G401.6 (cell line): ENCODE data around the gene STARD10.
"Not testable (repeated sequence)": the region's sequence is repeated elsewhere in the genome, so short reads cannot be mapped to it uniquely, and the experiment has no call there.

Experiments
- FAIRE-seq: peaks from 2 replicates; lab custom pipeline; 2012; peaks lifted over from hg19 to GRCh38; lab: Jason Lieb, UNC

Gene STARD10

DNA sequence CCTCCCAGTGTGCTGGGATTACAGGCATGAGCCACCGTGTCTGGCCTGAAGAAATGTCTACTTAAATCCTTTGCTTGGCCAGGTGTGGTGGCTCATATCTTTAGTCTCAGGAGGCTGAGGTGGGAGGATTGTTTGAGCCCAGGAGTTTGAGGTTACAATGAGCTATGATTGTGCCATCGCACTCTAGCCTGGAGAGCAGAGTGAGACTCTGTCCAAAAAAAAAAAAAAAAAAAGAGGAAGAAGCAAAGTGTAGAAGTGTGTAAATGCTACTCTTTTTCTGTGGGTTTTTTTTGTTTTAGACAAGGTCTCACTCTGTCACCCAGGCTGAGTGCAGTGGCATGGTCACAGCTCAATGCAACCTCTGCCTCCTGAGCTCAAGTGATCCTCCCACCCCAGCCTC, 13.9 kb upstream of the STARD10 start:
- FAIRE-seq: no peak

DNA sequence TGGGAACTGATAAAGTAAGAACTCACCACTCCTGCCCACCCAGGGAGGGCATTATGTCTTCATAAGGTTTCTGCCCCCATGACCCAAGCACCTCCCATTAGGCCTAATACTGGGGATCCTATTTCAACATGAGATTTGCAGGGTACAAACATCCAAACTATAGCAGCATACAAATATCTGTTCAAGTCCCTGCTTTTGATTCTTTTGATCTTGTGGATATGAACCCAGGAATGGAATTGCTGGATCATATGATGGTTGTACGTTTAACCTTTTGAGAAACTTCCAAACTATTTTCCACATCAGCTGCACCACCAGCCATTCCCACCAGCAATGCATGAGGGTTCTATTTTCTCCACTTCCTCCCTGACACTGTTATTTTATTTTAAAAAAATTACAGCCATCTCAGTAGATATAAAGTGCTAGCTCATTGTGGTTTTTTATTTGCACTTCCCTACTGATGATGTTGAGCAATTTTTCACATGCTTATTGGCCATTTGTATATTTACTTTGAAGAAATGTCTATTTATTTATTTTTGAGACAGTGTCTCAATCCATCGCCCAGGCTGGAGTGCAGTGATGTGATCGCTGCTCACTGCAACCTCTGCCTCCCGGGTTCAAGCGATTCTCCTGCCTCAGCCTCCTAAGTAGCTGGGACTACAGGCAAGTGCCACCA, 13.3 kb upstream of the STARD10 start:
- no peak for FAIRE-seq

DNA sequence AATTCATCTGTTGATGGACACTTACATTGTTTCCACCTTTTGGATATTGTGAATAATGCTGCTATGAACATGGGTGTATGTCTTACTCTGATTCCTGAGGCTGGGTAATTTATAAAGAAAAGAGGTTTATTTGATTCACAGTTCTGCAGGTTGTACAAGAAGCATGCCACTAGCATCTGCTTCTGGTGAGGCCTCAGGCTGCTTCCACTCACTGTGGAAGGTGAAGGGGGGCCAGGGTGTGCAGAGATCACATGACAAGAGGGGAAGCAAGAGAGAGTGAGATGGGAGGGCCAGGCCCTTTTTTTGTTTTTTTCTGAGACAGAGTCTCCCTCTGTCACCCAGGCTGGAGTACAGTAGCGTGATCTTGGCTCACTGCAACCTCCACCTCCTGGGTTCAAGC, 12.5 kb upstream of the STARD10 start:
- FAIRE-seq: not testable (repeated sequence)

DNA sequence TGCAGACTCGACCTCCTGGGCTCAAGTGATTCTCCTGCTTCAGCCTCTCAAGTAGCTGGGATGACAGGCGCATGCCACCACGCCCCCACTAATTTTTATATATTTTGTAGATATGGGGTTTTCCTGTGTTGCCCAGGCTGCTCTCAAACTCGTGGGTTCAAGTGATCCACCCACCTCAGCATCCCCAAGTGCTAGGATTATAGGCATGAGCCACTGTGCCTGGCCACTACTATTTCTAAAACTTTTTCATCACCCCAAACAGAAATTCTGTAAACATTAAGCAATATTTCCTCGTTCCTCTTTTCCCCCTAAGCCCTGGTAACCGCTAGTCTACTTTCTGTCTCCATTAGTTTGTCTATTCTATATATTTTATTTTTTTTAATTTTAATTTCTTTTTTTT, 11.4 kb upstream of the STARD10 start:
- FAIRE-seq: no peak

DNA sequence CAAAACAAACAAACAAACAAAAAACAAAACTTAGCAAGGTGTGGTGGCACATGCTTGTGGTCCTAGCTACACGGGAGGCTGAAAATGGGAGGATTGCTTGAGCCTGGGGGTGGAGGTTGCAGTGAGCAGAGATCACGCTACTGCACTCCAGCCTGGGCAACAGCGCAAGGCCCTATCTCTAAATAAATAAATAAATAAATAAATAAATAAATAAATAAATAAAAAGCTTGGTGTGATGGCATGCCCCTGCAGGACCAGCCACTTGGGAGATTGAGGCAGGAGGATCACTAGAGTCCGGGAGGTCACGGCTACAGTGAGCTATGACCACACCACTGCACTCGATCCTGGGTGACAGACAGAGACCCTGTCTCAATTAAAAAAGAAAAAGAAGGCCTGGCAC, 9.0 kb upstream of the STARD10 start:
- FAIRE-seq: no peak

DNA sequence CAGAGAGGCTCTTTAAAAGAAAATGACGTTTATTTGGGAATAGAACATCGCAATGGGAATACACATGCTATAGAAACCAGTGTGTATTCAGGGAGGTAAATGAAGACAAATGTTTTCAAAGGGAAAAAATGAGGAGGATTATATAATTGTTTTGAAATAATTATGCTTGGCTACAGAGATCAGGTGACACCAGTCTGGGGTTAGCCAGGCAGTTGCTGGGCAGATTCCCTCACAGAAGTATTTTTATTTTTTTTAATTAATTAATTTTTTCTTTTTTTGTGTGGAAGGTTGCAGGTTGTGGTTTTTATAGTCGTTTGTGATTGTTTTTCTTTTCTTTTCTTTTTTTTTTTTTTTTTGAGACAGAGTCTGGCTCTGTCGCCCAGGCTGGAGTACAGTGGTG, 5.6 kb upstream of the STARD10 start:
- FAIRE-seq: no peak

DNA sequence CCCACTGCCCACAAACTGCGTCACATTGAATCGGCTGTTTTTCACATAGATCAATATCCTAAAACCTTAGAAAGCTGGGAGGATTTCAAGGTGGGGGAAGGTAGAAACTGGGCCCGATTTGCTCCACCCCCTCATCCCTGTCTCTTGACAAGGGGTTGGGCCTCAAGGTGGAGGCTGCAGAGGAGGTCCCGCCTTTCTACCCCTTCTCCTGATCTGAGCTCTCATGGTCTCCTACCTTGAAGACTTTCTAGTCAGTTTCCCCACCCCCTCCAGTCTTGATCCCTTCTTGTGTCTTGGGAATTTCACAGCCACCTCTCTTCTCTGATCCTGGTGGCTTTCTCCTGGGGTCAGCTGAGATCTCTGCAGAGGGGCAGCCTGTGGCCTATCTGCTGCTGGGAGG, 4.5 kb upstream of the STARD10 start:
- no peak for FAIRE-seq

DNA sequence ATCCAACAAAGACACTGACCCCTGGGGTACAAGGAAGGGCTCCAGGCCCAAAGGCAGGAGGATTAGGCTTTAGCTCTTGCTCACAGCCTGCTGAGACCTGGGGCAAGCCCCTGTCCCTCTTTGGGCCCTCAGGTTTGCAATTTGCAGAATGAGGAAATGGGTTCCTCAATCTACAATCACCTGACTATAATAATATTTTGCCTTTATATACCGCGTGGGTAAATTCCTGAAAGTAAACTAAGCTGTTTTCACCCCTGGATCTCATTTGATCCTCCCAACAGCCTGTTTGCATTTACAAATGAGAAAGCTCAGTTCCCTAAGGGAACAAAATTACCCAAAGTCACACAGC, 797 bp downstream of the STARD10 start:
- FAIRE-seq: no peak

DNA sequence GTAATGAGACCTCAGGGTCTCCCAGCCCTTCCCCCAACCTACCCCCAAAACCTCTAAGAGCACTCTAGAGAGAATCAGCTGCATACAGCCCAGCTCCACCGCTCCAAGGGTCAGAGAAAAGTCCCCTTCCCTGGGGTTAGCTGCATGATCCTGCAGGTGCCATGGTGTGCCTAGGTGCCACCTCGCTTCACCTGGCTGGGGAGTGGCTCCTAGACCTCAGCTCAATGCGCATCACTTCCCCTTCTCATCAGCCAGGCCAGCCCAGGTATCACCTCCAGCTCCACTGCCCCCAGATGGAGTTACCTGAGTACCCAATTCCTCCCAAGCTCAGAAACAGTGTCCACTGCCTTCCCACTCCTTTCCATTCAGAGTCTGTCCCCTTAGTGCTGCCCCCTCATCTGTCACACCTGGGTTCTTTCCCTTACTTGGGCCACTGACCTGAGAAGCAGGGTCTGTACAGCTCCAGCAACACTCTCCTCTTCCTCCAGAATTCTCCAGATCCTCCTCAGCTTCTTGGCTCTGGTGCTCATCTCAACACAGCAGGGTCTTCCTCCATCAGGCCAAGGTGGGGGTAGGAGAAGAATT, 1.3 kb downstream of the STARD10 start:
- no peak for FAIRE-seq

DNA sequence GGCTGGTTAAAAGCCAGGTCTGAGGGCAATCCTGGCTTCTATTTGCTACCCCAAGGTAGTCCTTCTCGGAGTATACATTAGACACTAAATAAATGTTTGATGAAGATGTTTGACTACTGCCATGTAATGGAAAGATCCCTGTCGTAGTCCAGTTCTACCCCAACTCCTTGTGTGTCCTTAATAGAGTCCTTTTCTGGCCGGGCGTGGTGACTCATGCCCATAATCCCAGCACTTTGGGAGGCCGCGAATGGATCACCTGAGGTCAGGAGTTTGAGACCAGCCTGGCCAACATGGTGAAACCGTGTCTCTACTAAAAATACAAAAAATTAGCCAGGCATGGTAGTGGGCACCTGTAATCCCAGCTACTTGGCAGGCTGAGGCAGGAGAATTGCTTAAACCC, 2.6 kb downstream of the STARD10 start:
- FAIRE-seq: not testable (repeated sequence)

DNA sequence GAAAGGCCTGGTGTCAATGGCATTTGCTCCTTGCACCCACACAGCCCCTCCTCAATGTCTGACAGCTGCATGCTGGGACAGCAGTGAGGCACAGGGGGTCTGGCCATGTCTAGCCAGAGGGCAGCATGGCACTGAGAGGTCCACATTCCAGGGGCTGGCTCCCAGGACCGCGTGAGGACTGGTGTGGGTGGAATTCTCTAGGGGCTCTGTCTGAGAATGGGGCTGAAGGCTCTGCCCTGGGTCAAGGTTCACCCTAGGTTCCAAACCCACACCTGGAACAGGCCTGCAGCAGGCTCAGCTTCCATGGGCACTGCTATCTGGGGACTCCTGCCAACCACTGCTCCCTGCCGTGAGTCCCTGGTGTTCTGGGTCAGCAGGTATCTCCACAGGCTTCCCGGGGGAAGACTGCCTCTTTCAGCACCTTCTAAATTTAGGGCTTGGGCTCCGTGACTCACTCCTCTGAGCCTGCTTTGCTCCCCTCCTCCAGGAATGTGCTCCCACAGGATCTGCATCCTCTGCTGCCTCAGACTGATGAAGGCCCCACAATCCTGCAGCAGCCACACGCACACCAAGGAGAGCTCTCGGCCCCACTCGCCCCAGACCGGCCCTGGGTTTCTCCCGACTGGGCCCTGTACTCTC, 4.2 kb downstream of the STARD10 start:
- FAIRE-seq: no peak

DNA sequence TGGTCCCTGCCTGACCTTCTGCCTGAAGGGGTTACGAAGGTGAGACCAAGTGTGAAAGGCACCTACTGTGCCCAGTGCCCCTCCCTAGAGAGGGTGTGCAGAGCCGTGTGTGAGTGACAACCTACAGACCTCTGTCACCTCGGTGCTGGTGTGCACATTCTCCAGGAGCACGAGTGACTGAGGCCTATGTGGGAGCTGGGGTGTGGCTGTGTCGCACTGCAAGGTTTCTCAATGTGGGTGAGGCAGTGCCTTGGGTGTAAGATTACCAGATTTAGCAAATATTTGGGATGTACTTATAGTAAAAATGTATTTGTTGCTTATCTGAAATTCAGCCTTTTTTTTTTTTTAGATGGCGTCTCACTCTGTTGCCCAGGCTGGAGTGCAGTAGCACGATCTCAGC, 5.6 kb downstream of the STARD10 start:
- FAIRE-seq: no peak

DNA sequence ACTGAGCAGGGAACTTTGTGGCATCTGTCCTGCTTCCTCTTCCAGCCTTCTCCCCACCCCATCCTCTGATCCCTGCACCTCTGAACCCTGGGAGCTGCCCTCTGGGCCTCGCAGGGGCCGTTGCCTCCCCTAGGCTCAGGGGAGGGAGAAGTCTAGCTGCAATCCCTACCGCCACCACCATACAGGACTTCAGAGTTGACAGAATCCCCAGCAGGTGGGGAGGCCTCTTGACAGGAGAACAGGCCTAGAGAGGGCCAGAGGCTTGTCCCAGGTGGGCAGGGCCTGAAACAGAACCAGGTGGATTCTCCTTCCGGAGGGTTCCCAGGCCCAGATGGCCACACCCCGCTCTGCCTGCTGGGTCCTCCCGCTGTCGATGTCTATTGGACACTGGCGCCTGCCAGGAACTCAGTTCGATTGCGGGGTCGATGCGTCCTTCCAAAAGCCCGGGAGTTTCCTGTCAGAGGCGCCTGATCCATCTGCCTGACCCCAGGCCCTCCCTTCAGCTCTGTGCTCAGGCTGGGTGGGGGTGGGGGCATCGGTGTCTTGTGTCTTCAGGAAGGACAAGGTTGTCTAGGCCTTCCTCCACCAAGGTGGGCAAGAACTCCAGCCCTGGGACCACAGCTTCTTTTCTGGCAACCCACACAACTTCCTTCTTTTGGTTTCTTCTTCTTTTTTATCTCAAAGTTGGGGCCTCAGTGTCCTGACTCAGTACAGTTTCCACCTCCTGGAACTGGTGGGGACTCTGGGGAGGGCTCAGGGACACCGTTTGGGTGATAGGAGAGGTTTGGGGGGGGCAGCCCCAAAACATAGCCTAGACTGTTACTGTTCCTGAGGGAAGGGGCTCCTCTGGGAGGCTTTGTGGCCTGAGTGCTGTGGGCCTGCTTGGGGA, 6.4 kb downstream of the STARD10 start:
- FAIRE-seq: no peak

DNA sequence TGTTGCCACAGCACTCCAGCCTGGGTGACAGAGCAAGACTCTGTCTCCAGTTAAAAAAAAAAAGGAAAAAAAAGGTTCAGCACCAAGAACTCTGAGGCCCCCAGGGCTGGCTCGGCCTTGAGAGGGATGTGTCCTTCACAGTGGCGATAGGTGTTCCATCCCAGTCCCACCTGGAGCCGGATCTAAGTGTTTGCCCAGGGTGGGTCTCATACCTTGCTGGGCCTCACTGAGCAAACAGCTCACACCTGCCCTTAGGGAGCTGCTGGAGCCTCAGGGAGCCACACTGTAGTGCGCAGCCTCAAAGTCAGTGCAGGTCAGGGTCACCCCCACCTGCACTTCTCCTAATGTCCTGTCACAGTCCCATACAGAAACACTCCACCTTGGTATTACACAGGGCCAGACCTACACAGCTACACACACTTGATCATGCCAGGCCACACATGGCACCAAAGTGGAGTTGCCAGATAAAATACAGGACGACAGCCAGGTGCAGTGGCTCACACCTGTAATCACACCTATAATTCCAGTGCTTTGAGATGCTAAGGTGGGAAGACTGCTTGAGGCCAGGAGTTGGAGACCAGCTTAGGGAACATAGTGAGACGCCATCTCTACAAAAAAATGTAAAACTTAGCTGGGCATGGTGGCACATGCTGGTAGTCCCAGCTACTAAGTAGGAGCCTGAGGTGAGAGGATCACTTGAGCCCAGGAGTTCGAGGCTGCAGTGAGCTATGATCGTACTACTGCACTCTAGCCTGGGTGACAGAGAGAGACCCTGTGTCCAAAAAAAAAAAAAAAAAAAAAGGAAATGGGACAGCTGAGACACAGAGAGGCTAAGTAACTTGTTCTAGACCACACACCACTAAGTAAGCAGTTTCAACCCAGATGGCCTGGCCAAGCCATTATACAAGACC, 7.3 kb downstream of the STARD10 start:
- FAIRE-seq: no peak

DNA sequence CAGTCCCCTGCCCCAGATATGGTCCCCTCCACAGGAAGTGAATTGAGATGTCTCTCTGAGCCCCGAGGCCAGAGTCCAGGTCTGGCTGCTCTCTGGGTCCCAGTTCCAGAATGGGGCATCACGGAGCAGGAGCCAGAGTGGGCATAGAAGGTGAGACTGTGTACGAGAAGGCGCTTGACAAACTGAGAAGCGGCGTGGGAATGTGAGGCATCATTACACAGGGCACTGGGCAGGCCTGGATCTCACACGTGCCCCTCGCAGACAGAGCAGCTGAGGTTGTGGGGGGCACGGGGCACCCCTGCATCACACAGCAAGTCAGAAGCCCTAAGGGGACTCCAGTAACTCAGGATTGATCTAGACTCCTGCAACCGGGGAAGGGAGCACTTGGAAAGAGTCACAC, 9.2 kb downstream of the STARD10 start:
- FAIRE-seq: no peak

DNA sequence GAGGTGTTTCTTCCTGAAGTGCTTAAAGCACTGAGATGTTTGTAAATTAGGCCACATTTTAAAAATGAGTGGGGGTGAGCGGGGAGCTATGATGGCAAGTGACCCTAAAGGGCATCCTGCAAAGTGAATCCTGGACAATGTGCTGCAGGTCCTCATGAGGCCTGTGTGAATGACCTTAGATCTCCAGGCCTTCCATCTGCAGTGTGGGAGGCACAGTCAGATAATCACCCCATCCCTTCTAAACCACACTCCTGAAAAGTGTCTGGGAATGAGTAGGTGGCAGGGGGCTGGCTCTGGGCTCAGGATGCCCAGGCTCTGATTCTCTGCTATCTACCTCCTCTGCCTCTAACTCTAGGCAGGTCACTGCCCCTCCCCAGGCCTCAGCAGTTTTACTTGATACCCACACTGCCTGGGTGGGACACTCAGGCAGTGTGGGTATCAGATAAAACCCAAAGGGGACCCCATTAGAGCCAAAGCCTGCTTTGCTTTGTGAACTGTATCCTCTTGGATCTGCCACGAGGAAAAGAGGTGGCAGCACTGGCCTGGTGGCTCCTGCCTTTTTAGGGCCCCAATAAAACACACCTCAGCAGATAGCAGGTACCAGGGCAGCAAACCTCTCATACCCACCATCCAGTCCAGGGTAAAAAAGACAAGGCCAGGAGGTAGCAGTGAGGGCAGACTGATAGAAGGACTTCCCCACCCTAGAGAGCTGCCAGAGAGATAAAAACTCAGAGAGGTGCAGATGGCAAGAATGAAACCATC, 10.5 kb downstream of the STARD10 start:
- no peak for FAIRE-seq

DNA sequence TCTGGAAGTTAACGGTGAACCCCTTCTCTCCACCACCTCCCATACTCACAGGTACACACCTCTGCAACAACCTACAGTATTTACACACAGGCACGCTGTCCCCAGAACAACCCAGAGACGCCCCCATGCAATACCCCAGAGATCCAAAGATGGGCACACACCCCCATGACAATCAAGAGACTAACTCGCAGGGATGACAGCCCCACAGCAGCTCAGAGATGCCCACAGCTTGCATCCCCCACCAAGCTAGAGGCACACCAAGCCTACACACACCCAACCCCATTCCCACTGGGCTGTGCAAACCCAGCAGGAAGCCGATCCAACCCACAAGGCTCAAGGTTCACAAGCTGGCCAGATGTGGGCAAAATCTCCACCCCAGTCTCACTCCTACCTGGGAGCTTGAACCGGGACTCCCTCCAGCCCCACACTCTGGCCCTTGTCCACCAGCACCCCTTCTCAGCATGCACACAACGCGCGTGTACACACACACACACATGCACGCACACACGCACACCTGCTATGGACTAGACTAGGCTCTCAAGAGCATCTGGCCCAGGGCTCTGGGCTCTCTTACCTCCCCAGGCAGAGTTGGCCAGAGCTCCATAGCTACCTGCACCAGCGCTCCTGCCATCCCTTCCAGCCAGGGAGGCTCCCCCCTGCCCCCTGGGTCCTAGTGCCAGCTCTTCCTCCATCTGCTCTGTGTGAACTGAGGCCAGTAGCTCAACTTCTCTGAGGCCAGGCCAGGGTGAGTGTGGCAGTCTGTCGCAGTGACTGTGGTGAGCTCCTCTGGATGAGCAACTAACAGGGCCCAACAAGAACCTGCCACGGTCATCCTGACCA, 11.5 kb downstream of the STARD10 start:
- no peak for FAIRE-seq

DNA sequence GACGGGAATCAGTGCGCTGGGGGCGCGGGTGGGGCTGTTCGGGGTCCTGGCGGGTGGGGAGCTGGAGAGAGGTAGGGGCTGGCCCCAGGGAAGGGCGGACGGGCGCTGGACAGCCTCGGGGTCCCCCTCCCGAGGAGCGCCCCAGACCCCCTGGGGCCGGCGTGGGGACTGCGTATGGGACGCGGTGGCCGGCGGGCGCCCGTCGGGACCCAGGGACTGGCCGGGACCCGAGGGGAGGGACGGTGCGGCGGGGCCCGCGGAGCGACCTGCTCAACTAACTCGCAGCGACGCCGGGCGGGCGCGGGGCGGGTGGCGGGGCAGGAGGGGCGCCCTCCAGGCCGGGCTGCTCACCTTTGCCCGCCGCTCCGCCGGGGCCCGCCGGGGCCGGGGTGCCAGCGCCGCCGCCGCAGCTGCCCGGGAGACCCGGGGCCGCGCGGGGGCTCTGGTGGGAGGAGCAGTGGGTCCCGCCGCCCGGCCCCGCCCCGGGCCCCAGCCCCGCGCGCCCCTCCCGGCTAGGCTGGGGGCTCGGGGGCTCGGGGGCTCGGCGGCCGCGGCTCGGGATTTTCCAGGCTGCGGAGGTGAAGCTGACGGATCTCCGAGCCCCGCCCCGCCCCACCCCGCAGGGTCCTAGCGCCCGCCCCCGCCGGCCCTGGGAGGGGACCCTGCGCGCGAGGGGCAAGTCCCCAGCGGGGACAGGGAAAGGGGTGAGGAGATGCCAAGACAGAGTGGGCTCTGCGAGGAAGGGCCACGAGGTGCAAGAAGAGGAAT, 12.3 kb downstream of the STARD10 start:
- no peak for FAIRE-seq

DNA sequence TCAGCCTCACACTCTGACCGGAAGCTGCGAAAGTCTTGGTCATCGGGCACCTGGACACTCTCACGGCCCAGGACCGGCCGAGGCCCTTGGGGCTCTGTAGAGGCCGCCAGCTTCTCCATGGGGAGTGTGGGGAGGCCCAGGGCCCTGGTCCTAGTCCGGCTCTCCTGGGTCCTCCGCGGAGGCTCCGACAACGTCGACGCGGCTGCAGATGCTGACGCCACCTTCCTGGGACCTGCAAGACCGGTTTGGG, 12.9 kb downstream of the STARD10 start:
- no peak for FAIRE-seq
